HepG2 (cell line): ENCODE measurements around the gene CDK11B. TPM values are rescaled to one million over a fixed set of nuclear protein-coding genes. Genes with fewer than 3 reads are reported as not detected.

Experiments used
- ATAC-seq: fragments of 200-7000 bp; cut with Tn5 transposase; 3 replicates; pipeline ENCODE4 v1.9.1; 2020; ENCODE audit warnings: mild to moderate bottlenecking, moderate library complexity
- BruUV-seq: library from RNA; stranded (reverse); fragments of 400-500 nt; replicated peaks from 2 replicates; lab custom pipeline; 2021; lab: Mats Ljungman, UMichigan
- CTCF ChIA-PET: fragments of 300-600 bp; formaldehyde crosslinking; extraction: SDS; loops from one replicate; lab custom pipeline; 2021; ENCODE audit warnings: low total read pairs, inconsistent platforms, low intra/inter-chr PET ratio; lab: Yijun Ruan, JAX
- POLR2A ChIA-PET: fragments of 350-600 bp; sonication (Branson Sonifier 250); formaldehyde crosslinking; loops from one replicate; lab custom pipeline; 2020; ENCODE audit warnings: antibody characterized with exemption, inconsistent platforms; lab: Yijun Ruan, JAX
- DNase-seq: peaks from one replicate; pipeline ENCODE4 v3.0.0-alpha.2; 2015; ENCODE audit warnings: low spot score
- FAIRE-seq: peaks from 3 replicates; lab custom pipeline; 2011; peaks lifted over from hg19 to GRCh38; lab: Jason Lieb, UNC
- H2AFZ ChIP-seq: one replicate; pipeline ENCODE4 v1.6.1; 2011; ENCODE audit warnings: low read length, inconsistent platforms
- H3K27ac ChIP-seq: fragments of 300-600 bp; 3 replicates; pipeline ENCODE4 v1.8.0; 2011; ENCODE audit warnings: mixed run types, mild to moderate bottlenecking, mixed read lengths, low read length, inconsistent platforms; ENCODE audit not compliant: insufficient read depth; ENCODE audit errors: extremely low read length
- H3K27me3 ChIP-seq, 2 experiments: fragments of 200-600 bp in 1 of 2; 2 replicates in 1 of 2; 3 replicates in 1 of 2; pipeline versions ENCODE4 v1.6.0 to v1.8.0; 2011; ENCODE audit warnings: low read length in 2 of 2, mild to moderate bottlenecking in 2 of 2, moderate library complexity in 2 of 2, inconsistent platforms in 1 of 2; ENCODE audit not compliant: insufficient read depth in 2 of 2, control insufficient read depth in 1 of 2
- H3K36me3 ChIP-seq, 2 experiments: fragments of 200-600 bp in 1 of 2; replicated peaks in 1 of 2; 2 replicates in 1 of 2; 3 replicates in 1 of 2; pipeline versions ENCODE4 v1.5.1 to v1.8.0; 2011; ENCODE audit warnings: low read length in 2 of 2, inconsistent platforms in 1 of 2; ENCODE audit not compliant: insufficient read depth in 2 of 2, control insufficient read depth in 1 of 2
- H3K4me1 ChIP-seq: 2 replicates; pipeline ENCODE4 v1.5.1; 2012; ENCODE audit warnings: low read length, inconsistent platforms; ENCODE audit not compliant: insufficient read depth
- H3K4me2 ChIP-seq: 2 replicates; pipeline ENCODE4 v1.6.0; 2011; ENCODE audit warnings: low read depth, low read length, inconsistent platforms
- H3K4me3 ChIP-seq, 3 experiments: fragments of 200-600 bp in 1 of 3; sonication (generic), shearing (Covaris generic) in 1 of 3; replicated peaks in 1 of 3; 2 replicates each; pipeline ENCODE4 v1.5.1; 2011 to 2016; ENCODE audit warnings: low read length in 3 of 3, inconsistent platforms in 2 of 3, low read depth in 2 of 3, mild to moderate bottlenecking in 2 of 3, control low read depth in 1 of 3, mixed read lengths in 1 of 3; ENCODE audit not compliant: insufficient read depth in 1 of 3
- H3K79me2 ChIP-seq: one replicate; pipeline ENCODE4 v1.6.1; 2011; ENCODE audit warnings: low read length, inconsistent platforms; ENCODE audit not compliant: insufficient read depth
- H3K9ac ChIP-seq: 2 replicates; pipeline ENCODE4 v1.6.0; 2011; ENCODE audit warnings: mild to moderate bottlenecking, low read depth, low read length, inconsistent platforms; ENCODE audit not compliant: insufficient read depth
- H3K9me3 ChIP-seq: 2 replicates; pipeline ENCODE4 v1.5.1; 2012; ENCODE audit warnings: mild to moderate bottlenecking, low read length
- H4K20me1 ChIP-seq: 2 replicates; pipeline ENCODE4 v1.6.0; 2011; ENCODE audit warnings: inconsistent platforms, mild to moderate bottlenecking, low read length, moderate library complexity; ENCODE audit not compliant: insufficient read depth
- CEBPG ChIP-seq: IDR thresholded peaks from 2 replicates; pipeline ENCODE4 v1.6.1; 2016
- MEIS1 ChIP-seq: sonication (generic); formaldehyde crosslinking; IDR thresholded peaks from 2 replicates; pipeline ENCODE4 v1.9.0; 2021; ENCODE audit warnings: mild to moderate bottlenecking, missing genetic modification reagents, moderate library complexity, borderline replicate concordance
- PRPF4 ChIP-seq: fragments of 200-400 bp; formaldehyde crosslinking; IDR thresholded peaks from 2 replicates; pipeline ENCODE4 v1.6.1; 2016; ENCODE audit warnings: low read length, low read depth; ENCODE audit not compliant: poor library complexity, severe bottlenecking
- PTBP1 ChIP-seq: fragments of 200-400 bp; formaldehyde crosslinking; IDR thresholded peaks from 2 replicates; pipeline ENCODE4 v1.6.1; 2018; ENCODE audit warnings: low read length, low read depth; ENCODE audit not compliant: poor library complexity, severe bottlenecking
- RAD51 ChIP-seq: fragments of 450-650 bp; IDR thresholded peaks from 2 replicates; pipeline ENCODE4 v1.6.1; 2016; ENCODE audit warnings: borderline replicate concordance
- ZBTB38 ChIP-seq: sonication (generic); formaldehyde crosslinking; IDR thresholded peaks from 2 replicates; pipeline ENCODE4 v1.5.1; 2020; ENCODE audit warnings: mild to moderate bottlenecking, missing genetic modification reagents
- ZIK1 ChIP-seq: sonication (generic); formaldehyde crosslinking; IDR thresholded peaks from 2 replicates; pipeline ENCODE4 v1.5.0; 2020; ENCODE audit warnings: mild to moderate bottlenecking, low read depth, missing genetic modification reagents, borderline replicate concordance
- ZNF121 ChIP-seq: sonication (generic); formaldehyde crosslinking; IDR thresholded peaks from 2 replicates; pipeline ENCODE4 v1.5.0; 2020; ENCODE audit warnings: mild to moderate bottlenecking, missing genetic modification reagents
- ZNF749 ChIP-seq: sonication (generic); formaldehyde crosslinking; IDR thresholded peaks from 2 replicates; pipeline ENCODE4 v1.8.0; 2022; ENCODE audit warnings: mild to moderate bottlenecking, missing genetic modification reagents, moderate library complexity, borderline replicate concordance
- WGBS: methylation state at CpG from one replicate; pipeline ENCODE4 v1.1.6; 2017; ENCODE audit warnings: low lambda C conversion rate; 5-methylcytosine and 5-hydroxymethylcytosine counted together
- in situ Hi-C: cut with HindIII; loops from 2 replicates; pipeline ENCODE4 v1.10.0; 2017; ENCODE audit warnings: low pct_unique_long_range_greater_than_20kb; ENCODE audit not compliant: extremely low pct_ligation_motif_present
- intact Hi-C: fragments of 100-400 bp; cut with micrococcal nuclease; formaldehyde crosslinking; loops from one replicate; pipeline ENCODE4 v1.10.0; 2022; ENCODE audit not compliant: unreplicated experiment
- polyA plus RNA-seq, 8 experiments: library from polyadenylated mRNA; depleted of rRNA in 3 of 8; stranded (reverse) in 7 of 8; unstranded in 1 of 8; fragments of >200 nt; fragmentation: Illumina TruSeq in 4 of 8; extraction: Trizol in 4 of 8; gene quantifications; 2 replicates each; pipeline versions ENCODE4 v1.2.1 to v1.2.3, GENCODE V29; 2011 to 2016; ENCODE audit warnings: low read depth in 4 of 8, missing spikeins in 1 of 8, mixed read lengths in 1 of 8; ENCODE audit not compliant: insufficient read depth in 1 of 8
- total RNA-seq, 5 experiments: library from RNA; depleted of rRNA; stranded (reverse); fragments of >200 nt; fragmentation: Illumina TruSeq; extraction: Trizol; gene quantifications; 2 replicates each; pipeline ENCODE4 v1.2.3, GENCODE V29; 2016; ENCODE audit warnings: low read depth in 1 of 5
- TF ChIP-seq, protein P1 (sequence below): sonication (generic); formaldehyde crosslinking; IDR thresholded peaks from 2 replicates; pipeline ENCODE4 v1.8.0; 2022; ENCODE audit warnings: mild to moderate bottlenecking, missing genetic modification reagents, borderline replicate concordance
- TF ChIP-seq, protein P2 (sequence below): IDR thresholded peaks from 2 replicates; pipeline ENCODE4 v1.6.1; 2016; ENCODE audit warnings: missing compliant biosample characterization, missing genetic modification reagents, borderline replicate concordance
- TF ChIP-seq, protein P3 (sequence below): sonication (generic); formaldehyde crosslinking; conservative IDR thresholded peaks from 2 replicates; pipeline ENCODE4 v1.4.0; 2020; ENCODE audit warnings: missing genetic modification reagents

CDK11B gene
- total and polyA plus RNA-seq, 2 of the 13 experiments (the other 11 are each of a cell fraction or from before 2014, with no cell fraction given), result 3.6 to 15.1 TPM

DNA sequence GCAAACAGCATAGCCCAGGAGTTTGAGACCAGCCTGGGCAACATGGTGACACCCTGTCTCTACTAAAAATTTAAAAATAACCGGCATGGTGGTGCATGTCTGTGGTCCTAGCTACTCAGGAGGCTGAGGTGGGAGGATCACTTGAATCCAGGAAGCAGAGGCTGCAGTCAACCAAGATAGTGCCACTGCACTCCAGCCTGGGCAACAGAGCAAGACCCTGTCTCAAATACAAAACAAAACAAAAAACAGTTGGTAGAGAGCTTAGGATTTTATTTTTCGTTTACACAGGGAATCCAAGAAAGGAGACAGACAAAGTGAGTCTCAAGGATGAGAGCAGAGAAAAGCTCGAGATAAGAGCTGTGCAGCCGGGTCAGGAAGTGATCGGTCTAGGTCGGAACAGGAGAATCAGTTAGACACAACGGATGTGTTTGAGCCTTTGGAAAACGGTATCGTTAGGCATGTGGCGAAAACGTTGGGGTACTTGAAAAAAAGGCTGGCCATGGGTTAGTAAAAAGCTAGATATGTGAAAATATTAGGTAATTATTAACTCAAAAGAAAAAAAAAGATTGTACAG lies 45.2 kb downstream of the CDK11B start:
- peak overlapping the region; percentile 90 to 100 (median 98) for H3K4me3 ChIP-seq

More for the DNA sequence above, 45.2 kb downstream of the CDK11B start:
- Histone ChIP-seq H3K79me2 (peaks cover 18% of the 10 kb centered on the region), H4K20me1 (peaks cover 8% of the 10 kb centered on the region; the same call in 1 of the 2 replicates), H3K36me3 (peaks cover 1 to 14% of the 10 kb centered on the region in 2 experiments; a peak in 2 of 5 replicates), H3K9ac (peak overlapping the region; percentile 100), H2AFZ (no peak overlapping the region), H3K9me3 (no peaks in the 10 kb centered on the region), H3K4me2 (peak overlapping the region; percentile 82), H3K27ac (peak overlapping the region; percentile 99), H3K27me3 (no peaks in the 10 kb centered on the region; a peak in 2 of 5 replicates), H3K4me1 (peaks cover 46% of the 10 kb centered on the region)
- CTCF ChIA-PET, result no interaction called here
- ATAC-seq, result no peak
- in situ Hi-C loops (no loop called here), intact Hi-C loops (loop anchor here (5.0 kb wide), 1 partner anchor 36 kb away; no protein-coding TSS in a partner anchor)
- 77% methylated on average over 11 of the region's 11 CpGs for WGBS
- BruUV-seq, result no TSS peak
- TF ChIP-seq, protein P1, sequence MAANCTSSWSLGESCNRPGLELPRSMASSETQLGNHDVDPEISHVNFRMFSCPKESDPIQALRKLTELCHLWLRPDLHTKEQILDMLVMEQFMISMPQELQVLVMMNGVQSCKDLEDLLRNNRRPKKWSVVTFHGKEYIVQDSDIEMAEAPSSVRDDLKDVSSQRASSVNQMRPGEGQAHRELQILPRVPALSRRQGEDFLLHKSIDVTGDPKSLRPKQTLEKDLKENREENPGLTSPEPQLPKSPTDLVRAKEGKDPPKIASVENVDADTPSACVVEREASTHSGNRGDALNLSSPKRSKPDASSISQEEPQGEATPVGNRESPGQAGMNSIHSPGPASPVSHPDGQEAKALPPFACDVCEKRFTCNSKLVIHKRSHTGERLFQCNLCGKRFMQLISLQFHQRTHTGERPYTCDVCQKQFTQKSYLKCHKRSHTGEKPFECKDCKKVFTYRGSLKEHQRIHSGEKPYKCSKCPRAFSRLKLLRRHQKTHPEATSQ, result no peak
- TF ChIP-seq CEBPG, result no peak
- peak; percentile 88 for TF ChIP-seq ZBTB38 (CRISPR knock-in tag)
- no peak for TF ChIP-seq MEIS1
- TF ChIP-seq ZNF749 (CRISPR knock-in tag), result no peak
- TF ChIP-seq, protein P2, sequence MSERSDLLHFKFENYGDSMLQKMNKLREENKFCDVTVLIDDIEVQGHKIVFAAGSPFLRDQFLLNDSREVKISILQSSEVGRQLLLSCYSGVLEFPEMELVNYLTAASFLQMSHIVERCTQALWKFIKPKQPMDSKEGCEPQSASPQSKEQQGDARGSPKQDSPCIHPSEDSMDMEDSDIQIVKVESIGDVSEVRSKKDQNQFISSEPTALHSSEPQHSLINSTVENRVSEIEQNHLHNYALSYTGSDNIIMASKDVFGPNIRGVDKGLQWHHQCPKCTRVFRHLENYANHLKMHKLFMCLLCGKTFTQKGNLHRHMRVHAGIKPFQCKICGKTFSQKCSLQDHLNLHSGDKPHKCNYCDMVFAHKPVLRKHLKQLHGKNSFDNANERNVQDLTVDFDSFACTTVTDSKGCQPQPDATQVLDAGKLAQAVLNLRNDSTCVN (CRISPR knock-in tag), result no peak
- no peak for TF ChIP-seq PTBP1
- no peak for TF ChIP-seq ZIK1
- peak; percentile 70; the same call in 1 of the 2 replicates for TF ChIP-seq ZNF121
- TF ChIP-seq RAD51, result no peak
- TF ChIP-seq, protein P3, sequence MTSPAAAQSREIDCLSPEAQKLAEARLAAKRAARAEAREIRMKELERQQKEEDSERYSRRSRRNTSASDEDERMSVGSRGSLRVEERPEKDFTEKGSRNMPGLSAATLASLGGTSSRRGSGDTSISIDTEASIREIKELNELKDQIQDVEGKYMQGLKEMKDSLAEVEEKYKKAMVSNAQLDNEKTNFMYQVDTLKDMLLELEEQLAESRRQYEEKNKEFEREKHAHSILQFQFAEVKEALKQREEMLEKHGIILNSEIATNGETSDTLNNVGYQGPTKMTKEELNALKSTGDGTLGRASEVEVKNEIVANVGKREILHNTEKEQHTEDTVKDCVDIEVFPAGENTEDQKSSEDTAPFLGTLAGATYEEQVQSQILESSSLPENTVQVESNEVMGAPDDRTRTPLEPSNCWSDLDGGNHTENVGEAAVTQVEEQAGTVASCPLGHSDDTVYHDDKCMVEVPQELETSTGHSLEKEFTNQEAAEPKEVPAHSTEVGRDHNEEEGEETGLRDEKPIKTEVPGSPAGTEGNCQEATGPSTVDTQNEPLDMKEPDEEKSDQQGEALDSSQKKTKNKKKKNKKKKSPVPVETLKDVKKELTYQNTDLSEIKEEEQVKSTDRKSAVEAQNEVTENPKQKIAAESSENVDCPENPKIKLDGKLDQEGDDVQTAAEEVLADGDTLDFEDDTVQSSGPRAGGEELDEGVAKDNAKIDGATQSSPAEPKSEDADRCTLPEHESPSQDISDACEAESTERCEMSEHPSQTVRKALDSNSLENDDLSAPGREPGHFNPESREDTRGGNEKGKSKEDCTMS, result no peak
- peak; percentile 21 for TF ChIP-seq PRPF4
- FAIRE-seq, result no peak
- DNase-seq, result no peak
- POLR2A ChIA-PET, result interaction anchor here (1.1 to 3.3 kb wide), 6 partner anchors 10 to 40 kb away, joined by 3 to 29 read pairs (median 10); no protein-coding TSS in a partner anchor
